Measurements from ENCODE around the gene INHBC.
"Not testable (repeated sequence)": the region's sequence is repeated elsewhere in the genome, so short reads cannot be mapped to it uniquely, and the experiment has no call there.

INHBC gene

DNA sequence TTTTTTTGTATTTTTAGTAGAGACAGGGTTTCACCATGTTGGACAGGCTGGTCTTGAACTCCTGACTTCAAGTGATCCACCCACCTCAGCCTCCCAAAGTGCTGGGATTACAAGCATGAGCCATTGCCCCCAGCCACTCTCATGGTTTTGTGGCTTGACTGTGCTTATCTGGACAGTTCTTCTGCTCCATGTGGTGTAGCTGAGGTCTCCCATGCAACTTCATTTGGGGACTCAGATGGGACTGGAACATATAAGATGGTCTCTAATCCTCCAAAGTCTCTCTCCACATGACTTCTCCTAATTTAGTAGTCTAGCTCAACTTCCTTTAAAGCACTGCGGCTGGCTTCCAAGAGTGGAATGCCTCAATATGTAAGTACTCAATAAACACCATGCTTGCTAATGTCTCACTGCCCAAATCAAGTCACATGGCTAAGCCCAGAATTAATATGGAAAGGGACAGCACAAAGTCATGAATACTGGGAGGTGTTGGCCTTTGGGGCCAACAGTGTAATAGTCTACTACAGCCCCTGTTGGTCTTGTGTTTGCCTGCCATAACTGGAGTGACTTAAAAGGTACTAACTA, 7.4 kb downstream of the INHBC start:
- Mint-ChIP-seq H3K36me3 (ENCODE audit: low read depth) (peaks cover 9% of the 10 kb centered on the region), H3K27me3 (ENCODE audit: low read depth, poor library complexity) (peaks cover 7% of the 10 kb centered on the region), H3K27ac (no peak overlapping the region), H3K4me3 (no peak overlapping the region), H3K4me1 (no peaks in the 10 kb centered on the region), H3K9me3 (peaks cover 14% of the 10 kb centered on the region)
- TF ChIP-seq, protein P1, sequence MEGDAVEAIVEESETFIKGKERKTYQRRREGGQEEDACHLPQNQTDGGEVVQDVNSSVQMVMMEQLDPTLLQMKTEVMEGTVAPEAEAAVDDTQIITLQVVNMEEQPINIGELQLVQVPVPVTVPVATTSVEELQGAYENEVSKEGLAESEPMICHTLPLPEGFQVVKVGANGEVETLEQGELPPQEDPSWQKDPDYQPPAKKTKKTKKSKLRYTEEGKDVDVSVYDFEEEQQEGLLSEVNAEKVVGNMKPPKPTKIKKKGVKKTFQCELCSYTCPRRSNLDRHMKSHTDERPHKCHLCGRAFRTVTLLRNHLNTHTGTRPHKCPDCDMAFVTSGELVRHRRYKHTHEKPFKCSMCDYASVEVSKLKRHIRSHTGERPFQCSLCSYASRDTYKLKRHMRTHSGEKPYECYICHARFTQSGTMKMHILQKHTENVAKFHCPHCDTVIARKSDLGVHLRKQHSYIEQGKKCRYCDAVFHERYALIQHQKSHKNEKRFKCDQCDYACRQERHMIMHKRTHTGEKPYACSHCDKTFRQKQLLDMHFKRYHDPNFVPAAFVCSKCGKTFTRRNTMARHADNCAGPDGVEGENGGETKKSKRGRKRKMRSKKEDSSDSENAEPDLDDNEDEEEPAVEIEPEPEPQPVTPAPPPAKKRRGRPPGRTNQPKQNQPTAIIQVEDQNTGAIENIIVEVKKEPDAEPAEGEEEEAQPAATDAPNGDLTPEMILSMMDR (IDR thresholded peaks at IDR 0.05), result no peak
- DNase-seq, result no peak

DNA sequence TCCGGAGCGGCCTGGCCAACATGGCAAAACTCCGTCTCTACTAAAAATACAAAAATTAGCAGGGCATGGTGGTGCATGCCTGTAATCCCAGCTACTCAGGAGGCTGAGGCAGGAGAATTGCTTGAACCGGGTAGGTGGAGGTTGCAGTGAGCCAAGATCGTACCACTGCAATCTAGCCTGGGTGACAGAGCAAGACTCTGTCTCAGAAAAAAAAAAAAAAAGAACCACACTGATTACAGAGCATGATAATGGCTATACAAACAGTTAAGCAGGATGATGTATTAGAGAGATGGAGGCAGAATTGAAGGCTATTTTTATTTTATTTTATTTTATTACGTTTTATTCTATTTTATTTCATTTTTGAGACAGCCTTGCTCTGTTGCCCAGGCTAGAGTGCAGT, 9.8 kb downstream of the INHBC start:
- H3K9me3 Mint-ChIP-seq, result peaks cover 18% of the 10 kb centered on the region
- not testable (repeated sequence) for H3K36me3 Mint-ChIP-seq (ENCODE audit: low read depth); DNase-seq; H3K4me1 Mint-ChIP-seq; H3K27ac Mint-ChIP-seq; H3K27me3 Mint-ChIP-seq (ENCODE audit: low read depth, poor library complexity); H3K4me3 Mint-ChIP-seq

DNA sequence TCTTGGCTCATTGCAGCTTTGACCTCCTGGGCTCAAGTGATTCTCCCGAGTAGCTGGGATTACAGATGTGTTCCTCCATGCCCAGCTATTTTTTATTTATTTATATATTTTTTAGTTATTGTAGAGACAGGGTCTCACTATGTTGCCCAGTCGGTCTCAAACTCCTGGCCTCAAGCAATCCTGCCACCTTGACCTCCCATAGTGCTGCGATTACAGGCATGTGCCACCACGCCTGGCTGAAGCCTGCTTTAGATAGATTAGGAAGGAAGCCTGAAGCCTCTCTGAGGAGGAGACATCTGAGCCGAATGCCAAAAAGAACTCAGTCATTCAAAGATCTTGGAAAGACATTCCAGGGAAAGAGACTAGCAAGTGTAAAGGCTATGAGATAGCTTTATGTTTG, 10.2 kb downstream of the INHBC start:
- Mint-ChIP-seq H3K4me1 (no peaks in the 10 kb centered on the region), H3K27ac (no peak overlapping the region), H3K9me3 (peaks cover 18% of the 10 kb centered on the region), H3K36me3 (ENCODE audit: low read depth) (peaks cover 9% of the 10 kb centered on the region), H3K4me3 (no peak overlapping the region), H3K27me3 (ENCODE audit: low read depth, poor library complexity) (peaks cover 7% of the 10 kb centered on the region)
- TF ChIP-seq, protein P1 (IDR thresholded peaks at IDR 0.05), result no peak
- DNase-seq, result no peak

DNA sequence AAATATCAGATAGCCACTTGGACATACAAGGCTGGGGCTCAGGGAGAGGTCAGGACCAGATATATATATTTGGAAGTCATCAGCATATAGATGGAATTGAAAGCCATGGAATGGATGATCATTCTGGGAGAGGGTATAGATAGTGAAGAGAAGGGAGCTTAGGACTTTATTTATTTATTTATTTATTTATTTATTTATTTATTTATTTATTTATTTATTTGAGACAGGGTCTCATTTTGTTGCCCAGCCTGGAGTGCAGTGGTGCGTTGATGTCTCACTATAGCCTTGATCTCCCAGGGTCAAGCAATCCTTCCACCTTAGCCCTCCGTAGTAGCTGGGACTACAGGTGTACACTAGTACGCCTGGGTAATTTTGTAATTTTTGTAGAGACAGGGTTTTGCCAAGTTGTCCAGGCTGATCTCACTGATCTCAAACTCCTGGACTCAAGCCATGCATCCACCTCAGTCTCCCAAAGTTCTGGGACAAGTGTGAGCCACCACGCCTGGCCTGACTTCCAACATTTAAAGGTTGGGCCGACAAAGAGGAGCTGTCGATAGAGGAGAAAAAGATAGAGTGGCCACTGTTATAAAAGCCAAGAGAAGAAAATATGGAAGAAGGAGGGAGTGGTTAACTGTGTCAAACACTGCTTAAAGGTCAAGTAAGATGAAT, 11.8 kb downstream of the INHBC start:
- DNase-seq, result no peak
- H3K9me3 Mint-ChIP-seq, result peaks cover 12% of the 10 kb centered on the region
- H3K27ac Mint-ChIP-seq, result no peak overlapping the region
- TF ChIP-seq, protein P1 (IDR thresholded peaks at IDR 0.05), result no peak
- peaks cover 4% of the 10 kb centered on the region for H3K27me3 Mint-ChIP-seq (ENCODE audit: low read depth, poor library complexity)
- H3K4me3 Mint-ChIP-seq, result no peak overlapping the region
- peaks cover 7% of the 10 kb centered on the region for H3K4me1 Mint-ChIP-seq
- peaks cover 4% of the 10 kb centered on the region for H3K36me3 Mint-ChIP-seq (ENCODE audit: low read depth)

DNA sequence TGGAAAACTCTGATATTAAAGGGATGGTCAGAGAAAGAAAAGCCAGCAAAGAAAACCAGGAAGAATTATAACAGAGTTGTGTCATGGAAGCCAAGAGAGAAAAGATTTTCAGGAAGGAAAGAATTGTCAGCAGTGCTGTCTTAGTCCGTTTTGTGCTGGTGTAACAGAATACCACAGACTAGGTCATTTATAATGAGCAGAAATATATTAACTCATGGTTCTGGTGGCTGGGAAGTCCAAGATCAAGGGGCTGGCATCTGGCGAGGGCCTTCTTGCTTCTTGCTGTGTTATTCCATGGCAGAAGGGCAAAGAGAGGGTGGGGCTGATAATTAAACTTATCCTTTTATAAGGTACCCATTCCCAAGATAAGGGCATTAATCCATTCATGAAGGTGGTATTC, 14.1 kb downstream of the INHBC start:
- Mint-ChIP-seq H3K4me3 (no peak overlapping the region), H3K27ac (no peak overlapping the region), H3K27me3 (ENCODE audit: low read depth, poor library complexity) (peaks cover 4% of the 10 kb centered on the region), H3K36me3 (ENCODE audit: low read depth) (no peaks in the 10 kb centered on the region), H3K4me1 (peaks cover 25% of the 10 kb centered on the region), H3K9me3 (peaks cover 4% of the 10 kb centered on the region)
- TF ChIP-seq, protein P1 (IDR thresholded peaks at IDR 0.05), result no peak
- no peak for DNase-seq

DNA sequence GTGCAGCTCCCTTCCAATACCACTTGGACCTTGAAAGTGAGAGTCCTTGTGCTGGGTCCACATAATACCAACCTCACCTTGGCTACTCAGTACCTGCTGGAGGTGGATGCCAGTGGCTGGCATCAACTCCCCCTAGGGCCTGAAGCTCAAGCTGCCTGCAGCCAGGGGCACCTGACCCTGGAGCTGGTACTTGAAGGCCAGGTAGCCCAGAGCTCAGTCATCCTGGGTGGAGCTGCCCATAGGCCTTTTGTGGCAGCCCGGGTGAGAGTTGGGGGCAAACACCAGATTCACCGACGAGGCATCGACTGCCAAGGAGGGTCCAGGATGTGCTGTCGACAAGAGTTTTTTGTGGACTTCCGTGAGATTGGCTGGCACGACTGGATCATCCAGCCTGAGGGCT, 14.8 kb downstream of the INHBC start:
- Mint-ChIP-seq H3K4me3 (no peak overlapping the region), H3K36me3 (ENCODE audit: low read depth) (no peaks in the 10 kb centered on the region), H3K4me1 (peaks cover 26% of the 10 kb centered on the region), H3K27me3 (ENCODE audit: low read depth, poor library complexity) (peaks cover 4% of the 10 kb centered on the region), H3K27ac (no peak overlapping the region), H3K9me3 (peaks cover 4% of the 10 kb centered on the region)
- DNase-seq, result no peak
- TF ChIP-seq, protein P1 (IDR thresholded peaks at IDR 0.05), result no peak

Data from nephron progenitor cell (in vitro differentiated cells).